ENCODE measurements around the gene PDE3B. TPM values are rescaled to one million over a fixed set of nuclear protein-coding genes. Genes with fewer than 3 reads are reported as not detected.

The PDE3B gene
- total and polyA plus RNA-seq, 12 donors: 0.42 to 4.2 (median 1.9) TPM

DNA sequence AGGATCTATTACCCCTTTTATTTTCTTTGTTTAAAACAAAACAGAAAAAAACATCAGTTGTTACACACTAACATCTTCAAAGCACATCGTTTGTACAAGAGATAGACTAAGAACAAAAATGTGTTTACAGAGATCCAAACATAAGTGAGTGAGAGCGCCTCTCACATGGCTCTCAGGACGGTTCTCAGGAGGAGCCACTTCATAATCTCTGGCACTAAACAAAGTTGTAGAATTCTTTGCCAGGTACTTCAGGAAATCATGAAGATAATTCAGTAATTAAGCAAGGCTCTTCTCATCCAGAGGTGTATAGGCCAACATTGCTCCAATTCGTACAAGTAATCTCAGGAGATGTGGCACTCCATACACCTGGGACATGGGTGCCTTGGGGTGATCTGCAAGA is 29.8 kb downstream of the PDE3B start:
- WGBS, 4 donors: 77 to 90% (median 79%) methylated on average over 4 of the region's 4 CpGs
- intact Hi-C loops (cut with DNase I): no loop called here
- H3K4me3 ChIP-seq: no peak overlapping the region
- no peak for TF ChIP-seq POLR2A (IDR thresholded peaks at IDR 0.05)
- TF ChIP-seq, protein P1, sequence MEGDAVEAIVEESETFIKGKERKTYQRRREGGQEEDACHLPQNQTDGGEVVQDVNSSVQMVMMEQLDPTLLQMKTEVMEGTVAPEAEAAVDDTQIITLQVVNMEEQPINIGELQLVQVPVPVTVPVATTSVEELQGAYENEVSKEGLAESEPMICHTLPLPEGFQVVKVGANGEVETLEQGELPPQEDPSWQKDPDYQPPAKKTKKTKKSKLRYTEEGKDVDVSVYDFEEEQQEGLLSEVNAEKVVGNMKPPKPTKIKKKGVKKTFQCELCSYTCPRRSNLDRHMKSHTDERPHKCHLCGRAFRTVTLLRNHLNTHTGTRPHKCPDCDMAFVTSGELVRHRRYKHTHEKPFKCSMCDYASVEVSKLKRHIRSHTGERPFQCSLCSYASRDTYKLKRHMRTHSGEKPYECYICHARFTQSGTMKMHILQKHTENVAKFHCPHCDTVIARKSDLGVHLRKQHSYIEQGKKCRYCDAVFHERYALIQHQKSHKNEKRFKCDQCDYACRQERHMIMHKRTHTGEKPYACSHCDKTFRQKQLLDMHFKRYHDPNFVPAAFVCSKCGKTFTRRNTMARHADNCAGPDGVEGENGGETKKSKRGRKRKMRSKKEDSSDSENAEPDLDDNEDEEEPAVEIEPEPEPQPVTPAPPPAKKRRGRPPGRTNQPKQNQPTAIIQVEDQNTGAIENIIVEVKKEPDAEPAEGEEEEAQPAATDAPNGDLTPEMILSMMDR (IDR thresholded peaks at IDR 0.05): no peak
- DNase-seq: no peak
- no peaks in the 10 kb centered on the region for H3K9me3 ChIP-seq (replicated peaks in 1 of 3)
- no peaks in the 10 kb centered on the region for H3K36me3 ChIP-seq (replicated peaks in 1 of 2)
- no peaks in the 10 kb centered on the region for H3K4me1 ChIP-seq (replicated peaks in 1 of 2)
- H3K27me3 ChIP-seq: no peaks in the 10 kb centered on the region
- no peak overlapping the region for H3K27ac ChIP-seq

DNA sequence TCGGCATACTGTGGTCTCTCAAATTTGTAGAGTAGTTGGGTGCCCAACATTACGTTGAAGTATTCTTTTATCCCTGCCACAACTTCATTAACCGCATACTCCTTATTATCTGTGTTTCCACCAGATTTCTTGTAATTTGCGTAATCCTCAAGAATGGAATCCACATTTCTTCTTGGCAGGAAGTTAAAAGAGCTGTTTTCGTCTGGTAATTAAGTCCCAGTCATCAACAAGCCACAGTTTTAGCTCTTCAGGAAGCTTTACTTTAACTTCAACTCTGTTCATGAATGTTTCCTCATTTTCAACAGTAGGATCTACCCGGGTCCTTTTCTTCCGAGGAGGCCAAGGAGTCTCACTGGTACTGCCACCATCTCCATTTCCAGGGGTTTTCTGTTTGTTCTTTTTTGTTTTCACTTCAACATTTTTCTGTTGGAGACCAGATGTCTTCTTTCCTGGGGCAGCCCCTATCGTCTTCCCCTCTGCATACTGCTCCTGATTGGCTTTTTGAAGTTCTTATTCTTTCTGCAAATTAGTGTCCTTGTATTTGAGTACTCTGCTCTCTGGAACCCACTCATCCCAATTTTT is 30.3 kb downstream of the PDE3B start:
- no peak overlapping the region for H3K4me3 ChIP-seq
- no peaks in the 10 kb centered on the region for H3K9me3 ChIP-seq (replicated peaks in 1 of 3)
- H3K27ac ChIP-seq: no peak overlapping the region
- H3K36me3 ChIP-seq (replicated peaks in 1 of 2): no peaks in the 10 kb centered on the region
- no peak for TF ChIP-seq POLR2A (IDR thresholded peaks at IDR 0.05)
- TF ChIP-seq, protein P1 (IDR thresholded peaks at IDR 0.05): no peak
- no peaks in the 10 kb centered on the region for H3K27me3 ChIP-seq
- intact Hi-C loops (cut with DNase I): no loop called here
- 70 to 79% (median 73%) methylated on average over 8 of the region's 8 CpGs for WGBS, 4 donors
- DNase-seq: no peak
- H3K4me1 ChIP-seq (replicated peaks in 1 of 2): no peaks in the 10 kb centered on the region

DNA sequence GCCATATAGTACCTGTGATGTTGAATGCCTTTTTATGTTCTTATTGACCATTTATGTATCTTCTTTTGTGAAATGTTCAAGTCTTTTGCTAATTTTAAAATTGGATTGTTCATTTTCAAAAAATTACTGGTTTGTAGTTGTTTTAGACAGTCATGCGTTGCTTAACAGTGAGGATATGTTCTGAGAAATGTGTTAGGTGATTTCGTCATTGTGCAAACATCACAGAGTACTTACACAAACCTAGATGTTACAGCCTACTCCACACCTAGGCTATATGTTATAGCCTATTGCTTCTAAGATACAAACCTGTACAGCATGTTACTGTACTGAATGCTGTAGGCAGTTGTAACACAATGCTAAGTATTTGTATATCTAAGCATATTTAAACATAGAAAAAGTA is 32.5 kb downstream of the PDE3B start:
- no peak overlapping the region for H3K4me3 ChIP-seq
- 80 to 94% (median 84%) methylated on average over 2 of the region's 2 CpGs for WGBS, 4 donors
- H3K27ac ChIP-seq: no peak overlapping the region

DNA sequence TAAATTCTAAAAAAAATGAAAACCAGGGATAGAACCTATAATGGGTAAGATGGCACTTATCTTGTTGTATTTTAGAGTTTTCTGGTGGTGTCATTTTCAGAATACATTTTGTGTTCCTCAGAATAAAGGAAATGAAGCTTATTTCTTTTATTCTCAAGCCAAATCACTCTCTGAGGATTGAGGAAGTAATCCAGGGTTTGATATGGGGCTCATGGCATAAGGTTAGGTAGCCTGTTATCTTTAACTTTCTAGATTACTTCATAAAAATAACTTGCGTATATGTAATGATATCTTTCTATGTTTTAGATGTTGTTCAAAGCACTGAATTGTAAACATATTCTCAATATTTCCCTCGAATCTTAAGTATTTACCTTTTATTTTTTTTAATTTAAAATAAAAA is 33.5 kb downstream of the PDE3B start:
- intact Hi-C loops (cut with DNase I): no loop called here
- Histone ChIP-seq H3K36me3 (replicated peaks in 1 of 2) (no peaks in the 10 kb centered on the region), H3K4me3 (no peak overlapping the region), H3K27ac (no peak overlapping the region), H3K9me3 (replicated peaks in 1 of 3) (no peaks in the 10 kb centered on the region), H3K4me1 (replicated peaks in 1 of 2) (no peaks in the 10 kb centered on the region), H3K27me3 (no peaks in the 10 kb centered on the region)
- no peak for TF ChIP-seq POLR2A (IDR thresholded peaks at IDR 0.05)
- TF ChIP-seq, protein P1 (IDR thresholded peaks at IDR 0.05): no peak
- no peak for DNase-seq
- WGBS, 4 donors: 72 to 86% (median 77%) methylated on average over 2 of the region's 2 CpGs

More for the DNA sequence above, 32.5 kb downstream of the PDE3B start:
- Histone ChIP-seq H3K9me3 (replicated peaks in 1 of 3) (no peaks in the 10 kb centered on the region), H3K27me3 (no peaks in the 10 kb centered on the region), H3K36me3 (replicated peaks in 1 of 2) (no peaks in the 10 kb centered on the region), H3K4me1 (replicated peaks in 1 of 2) (no peaks in the 10 kb centered on the region)
- no peak for DNase-seq
- TF ChIP-seq, protein P1 (IDR thresholded peaks at IDR 0.05): no peak
- no peak for TF ChIP-seq POLR2A (IDR thresholded peaks at IDR 0.05)
- intact Hi-C loops (cut with DNase I): no loop called here

Data from adrenal gland (tissue), 12 donors.